Fibroblast of lung (primary cell): ENCODE data around the gene HRNR.

Experiments used
- CTCF ChIP-seq, 2 donors: IDR thresholded peaks in 1 of 2; conservative IDR thresholded peaks in 1 of 2; 1 replicate in 1 of 2; 2 replicates in 1 of 2; pipeline ENCODE4 v1.5.1; 2011 to 2012; ENCODE audit warnings: low read length in 2 of 2, control low read depth in 1 of 2, inconsistent platforms in 1 of 2, low read depth in 1 of 2, mild to moderate bottlenecking in 1 of 2
- EZH2 ChIP-seq: IDR thresholded peaks from 2 replicates; pipeline ENCODE4 v1.5.1; 2012; ENCODE audit warnings: low read length, control low read depth, mild to moderate bottlenecking; ENCODE audit errors: missing control alignments

- TF ChIP-seq CTCF (conservative IDR thresholded peaks at IDR 0.05 in 1 of 2, IDR thresholded peaks at IDR 0.05 in 1 of 2; ENCODE audit: low read depth in 1 of 2, low read length in 2 of 2): no peak
- no peak for TF ChIP-seq EZH2
Observed at GRCh38 chr1:152225678-152226077, 1.7 kb upstream of the HRNR start.
